GM19328 (cell line): ENCODE data around the gene SINHCAF.
"Not testable (repeated sequence)": the region's sequence is repeated elsewhere in the genome, so short reads cannot be mapped to it uniquely, and the experiment has no call there.

Experiments
- ATAC-seq: cut with Tn5 transposase; IDR thresholded peaks from one replicate; pipeline ENCODE4 v1.9.1; 2021; ENCODE audit warnings: mild to moderate bottlenecking, moderate library complexity; ENCODE audit not compliant: unreplicated experiment

Gene SINHCAF

GRCh38 chr12:31310488-31310887 is 15.5 kb downstream of the SINHCAF start:
- no peak for ATAC-seq

GRCh38 chr12:31309279-31309678 is 16.7 kb downstream of the SINHCAF start:
- no peak for ATAC-seq

- no peak for ATAC-seq
These were observed 17.8 kb downstream of the SINHCAF start for GRCh38 chr12:31308116-31308515.

GRCh38 chr12:31306866-31307265 is 19.1 kb downstream of the SINHCAF start:
- no peak for ATAC-seq

DNA sequence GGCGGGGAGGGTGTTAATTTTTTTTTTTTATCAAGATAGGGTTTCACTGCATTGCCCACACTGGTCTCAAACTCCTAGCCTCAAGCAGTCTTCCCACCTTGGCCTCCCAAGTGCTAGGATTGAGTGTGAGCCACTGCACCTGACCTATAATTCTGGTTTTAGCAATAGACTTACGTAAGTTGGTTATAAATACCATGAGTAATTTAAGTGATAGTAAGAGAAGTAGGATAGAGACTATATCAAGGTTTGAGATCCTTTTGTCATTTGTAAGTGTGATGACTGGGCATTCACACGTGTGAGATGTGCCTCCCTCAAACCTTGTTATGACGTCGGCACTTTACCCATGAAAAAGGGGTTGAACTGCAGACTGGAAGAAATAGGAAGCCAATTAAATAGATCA is 22.5 kb downstream of the SINHCAF start:
- ATAC-seq = no peak

- ATAC-seq = no peak
These were observed 24.6 kb downstream of the SINHCAF start for GRCh38 chr12:31301311-31301710.

- no peak for ATAC-seq
These were observed 25.2 kb downstream of the SINHCAF start for GRCh38 chr12:31300783-31301182.

DNA sequence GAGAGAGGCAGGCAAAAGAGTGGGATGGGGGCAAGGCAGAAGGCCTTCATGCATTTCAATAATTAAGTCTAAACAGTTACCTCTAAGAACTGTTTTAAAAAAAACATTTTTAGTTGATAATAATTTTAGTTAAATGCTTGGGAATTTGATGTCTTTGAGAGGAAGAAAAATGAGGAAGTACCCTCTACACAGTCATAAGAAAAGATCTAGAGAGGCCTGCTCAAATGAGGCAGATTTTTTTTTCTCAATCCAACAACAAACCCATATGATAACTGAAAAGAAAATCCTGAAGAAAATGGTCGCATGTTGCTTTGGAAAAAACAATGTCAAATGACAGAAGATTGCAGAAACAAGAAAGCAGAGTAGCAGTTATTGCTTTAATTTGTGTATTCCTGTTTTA is 25.6 kb downstream of the SINHCAF start:
- no peak for ATAC-seq

GRCh38 chr12:31298922-31299321 is 27.0 kb downstream of the SINHCAF start:
- no peak for ATAC-seq

- ATAC-seq = peak; percentile 29
These were observed 27.4 kb downstream of the SINHCAF start for GRCh38 chr12:31298515-31298910.

- ATAC-seq = peak; percentile 45
These were observed 28.1 kb downstream of the SINHCAF start for GRCh38 chr12:31297572-31298514.

DNA sequence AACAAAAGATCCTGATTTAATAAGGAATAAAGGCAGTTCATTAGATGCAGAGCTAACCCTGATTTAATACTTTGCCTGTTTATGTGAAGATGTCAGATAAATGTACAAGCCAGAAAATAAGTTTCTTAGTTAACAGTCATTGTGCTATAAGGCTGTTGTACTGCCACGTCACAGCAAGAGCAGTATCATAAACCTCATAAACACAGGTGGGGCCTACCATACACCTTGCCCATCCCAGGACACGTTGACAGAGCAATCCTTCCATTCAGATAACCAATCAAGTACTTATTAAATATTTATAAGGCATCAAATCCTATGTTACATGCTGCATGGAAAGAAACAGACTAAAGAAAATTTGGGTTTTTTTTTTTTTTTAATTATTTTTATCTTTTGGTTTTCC is 36.5 kb downstream of the SINHCAF start:
- no peak for ATAC-seq

DNA sequence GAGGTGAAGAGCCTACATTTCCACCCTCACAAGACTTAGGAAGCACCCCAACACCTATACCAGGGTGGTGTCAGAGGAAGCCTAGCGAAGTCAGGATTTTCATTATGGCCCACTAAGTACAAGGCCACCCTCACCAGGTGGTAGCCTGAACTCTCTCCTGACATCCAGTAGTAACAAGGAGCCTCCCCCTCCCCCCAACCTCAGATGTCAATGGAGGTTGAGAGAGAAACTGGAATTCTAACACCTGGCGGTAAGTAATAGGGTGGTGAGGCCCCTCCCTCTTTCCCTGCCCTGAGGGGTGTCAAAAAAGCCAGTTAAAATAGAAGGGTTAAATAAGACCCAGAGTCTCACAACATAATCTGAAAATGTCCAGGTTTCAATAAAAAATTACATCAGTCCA is 37.6 kb downstream of the SINHCAF start:
- ATAC-seq = no peak

DNA sequence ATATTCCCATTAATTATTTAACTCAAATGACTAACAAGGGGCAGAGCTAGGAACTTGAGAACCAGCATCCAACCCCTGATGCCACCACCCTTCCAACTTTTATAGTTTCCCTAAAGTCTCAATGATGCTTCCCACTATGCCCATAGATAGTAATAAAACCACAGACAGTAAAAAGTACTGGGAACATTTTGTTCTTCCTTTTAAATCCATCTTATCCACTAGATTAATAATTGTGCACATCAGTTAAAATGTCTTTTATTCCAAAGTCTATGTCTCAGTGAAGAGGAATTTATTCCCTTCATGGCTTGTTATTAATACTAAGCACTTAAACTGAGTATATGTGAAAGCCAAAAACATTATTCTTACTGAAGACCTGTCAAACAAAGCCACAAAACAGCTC is 45.8 kb downstream of the SINHCAF start:
- ATAC-seq = no peak

DNA sequence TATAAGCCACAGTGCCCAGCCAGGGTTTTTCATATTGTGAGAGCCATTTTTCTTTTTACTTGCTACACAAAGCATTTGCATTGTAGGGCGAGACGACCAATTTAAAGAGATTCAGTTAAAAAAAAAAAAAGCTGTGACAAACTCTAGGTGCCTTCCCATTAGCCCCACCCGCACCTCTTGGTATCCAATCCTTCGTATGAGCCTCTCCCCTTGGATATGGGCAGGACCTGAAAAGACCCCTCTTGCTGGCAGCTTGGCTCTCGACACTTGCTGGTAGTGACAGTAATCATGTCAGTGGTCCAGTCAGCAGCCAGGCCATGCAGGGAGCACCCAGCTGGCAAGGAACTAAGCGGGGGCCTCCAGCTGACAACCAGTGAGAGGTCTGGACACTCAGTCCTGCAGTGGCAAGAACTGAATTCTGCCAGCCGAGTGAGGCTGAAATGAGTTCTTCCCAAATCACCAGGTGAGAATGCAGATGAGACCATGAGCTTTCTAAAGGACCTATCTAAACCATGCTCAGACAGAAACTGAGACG is 46.5 kb downstream of the SINHCAF start:
- no peak for ATAC-seq

DNA sequence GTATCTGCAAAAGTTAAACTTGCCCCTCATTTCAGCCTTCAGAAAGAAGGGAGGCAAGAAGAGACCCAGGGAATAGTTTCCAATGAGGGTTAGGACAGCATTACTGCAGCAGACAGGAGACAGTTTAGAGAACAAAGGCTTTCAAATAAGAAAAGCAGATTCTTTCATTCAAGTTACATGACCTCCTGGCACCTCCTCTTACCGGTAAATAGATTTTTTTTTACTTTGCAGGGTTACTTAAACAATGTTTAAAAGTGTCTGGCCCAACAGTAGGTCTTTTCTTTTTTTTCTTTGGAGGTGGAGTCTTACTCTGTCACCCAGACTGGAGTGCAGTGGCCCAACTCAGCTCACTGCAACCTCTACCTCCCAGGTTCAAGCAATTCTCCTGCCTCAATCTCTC is 47.1 kb downstream of the SINHCAF start:
- ATAC-seq = no peak

DNA sequence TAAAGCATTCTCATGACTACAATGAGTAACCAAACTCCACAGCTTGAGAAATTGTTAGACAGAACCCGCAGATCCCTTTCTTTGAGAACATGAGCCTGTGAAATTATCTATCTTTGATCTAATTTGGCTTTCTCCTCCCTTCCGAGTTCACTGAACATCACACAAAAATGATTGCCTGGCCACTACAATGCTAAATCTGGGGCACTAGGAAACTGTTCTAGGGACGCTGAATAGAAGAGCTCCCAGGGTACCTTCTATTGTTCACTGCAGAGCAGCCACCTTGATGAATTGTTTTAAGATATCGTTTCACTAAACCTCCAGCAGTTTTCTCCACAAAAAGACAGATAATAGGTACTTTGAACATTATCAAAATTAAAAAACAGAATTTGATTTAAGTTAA is 47.5 kb downstream of the SINHCAF start:
- no peak for ATAC-seq

DNA sequence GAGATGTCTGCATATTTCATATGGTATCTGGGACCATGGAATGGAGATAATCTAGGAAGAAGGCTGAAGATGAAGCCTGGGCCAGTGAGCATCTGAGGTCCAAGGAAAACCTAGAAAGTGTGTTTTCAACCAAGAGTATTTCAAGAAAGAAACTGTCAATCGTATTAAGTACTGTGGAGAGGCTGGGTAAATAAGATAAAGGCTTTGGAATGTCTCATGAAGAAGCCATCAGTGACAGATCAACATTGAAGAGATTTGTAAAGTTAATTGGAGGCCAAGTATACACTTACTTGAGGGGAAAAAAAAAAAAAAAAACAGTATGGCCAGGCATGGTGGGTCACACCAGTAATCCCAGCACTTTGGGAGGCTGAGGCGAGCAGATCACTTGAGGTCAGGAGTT is 48.9 kb downstream of the SINHCAF start:
- ATAC-seq = no peak

DNA sequence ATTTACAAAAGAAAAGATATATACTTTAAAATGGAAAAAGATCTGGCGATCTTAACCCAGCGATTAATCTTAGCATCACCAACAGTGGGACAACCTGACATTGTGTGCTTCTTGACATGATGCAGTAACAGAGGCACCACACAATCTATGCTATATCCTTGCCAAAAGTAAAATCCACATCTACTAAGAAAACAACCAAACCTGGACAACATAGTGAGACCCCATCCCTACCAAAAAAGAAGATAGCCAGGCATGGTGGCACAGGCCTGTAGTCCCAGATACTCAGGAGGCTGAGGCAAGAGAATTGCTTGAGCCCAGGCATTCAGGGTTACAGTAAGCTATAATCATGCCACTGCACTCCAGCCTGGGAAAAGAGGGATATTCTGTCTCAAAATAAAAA is 50.5 kb downstream of the SINHCAF start:
- ATAC-seq = no peak

GRCh38 chr12:31274520-31275300 is 51.2 kb downstream of the SINHCAF start:
- no peak for ATAC-seq

DNA sequence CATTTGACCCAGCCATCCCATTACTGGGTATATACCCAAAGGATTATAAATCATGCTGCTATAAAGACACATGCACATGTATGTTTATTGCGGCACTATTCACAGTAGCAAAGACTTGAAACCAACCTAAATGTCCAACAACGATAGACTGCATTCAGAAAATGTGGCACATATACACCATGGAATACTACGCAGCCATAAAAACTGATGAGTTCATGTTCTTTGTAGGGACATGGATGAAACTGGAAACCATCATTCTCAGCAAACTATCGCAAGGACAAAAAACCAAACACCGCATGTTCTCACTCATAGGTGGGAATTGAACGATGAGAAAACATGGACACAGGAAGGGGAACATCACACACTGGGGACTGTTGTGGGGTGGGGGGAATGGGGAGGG is 52.2 kb downstream of the SINHCAF start:
- ATAC-seq = not testable (repeated sequence)
